Measurements from ENCODE around the gene KLHL41. TPM values are rescaled to one million over a fixed set of nuclear protein-coding genes. Genes with fewer than 3 reads are reported as not detected.
"Not testable (repeated sequence)": the region's sequence is repeated elsewhere in the genome, so short reads cannot be mapped to it uniquely, and the experiment has no call there.

Gene KLHL41
- total RNA-seq, 1 experiment from 2014 or later = 0.07 TPM

GRCh38 chr2:169565686-169566085 is 56.2 kb downstream of the KLHL41 start:
- no TSS peak for BruUV-seq (replicated peaks)
- H3K79me2 ChIP-seq (ENCODE audit: low read length) = peaks cover 12% of the 10 kb centered on the region; the same call in 1 of the 2 replicates
- no peaks in the 10 kb centered on the region for H3F3A ChIP-seq (ENCODE audit: low read length, unreplicated experiment)
- H4K20me1 ChIP-seq (ENCODE audit: low read length) = no peaks in the 10 kb centered on the region
- peaks cover 3% of the 10 kb centered on the region; the same call in 1 of the 2 replicates for H3K36me3 ChIP-seq (ENCODE audit: low read depth, low read length)
- H3K4me2 ChIP-seq (ENCODE audit: low read length) = no peak overlapping the region
- no peak overlapping the region for H3K27ac ChIP-seq (ENCODE audit: low read length)
- no peak overlapping the region for H2AFZ ChIP-seq (ENCODE audit: low read length)
- ChIA-PET CTCF (no interaction called here), POLR2A (ENCODE audit: unreplicated experiment) (no interaction called here)
- H3K27me3 ChIP-seq (ENCODE audit: low read length) = no peaks in the 10 kb centered on the region
- no peak for ATAC-seq
- no peaks in the 10 kb centered on the region for H3K9me2 ChIP-seq (replicated peaks; ENCODE audit: low read length)
- H3K9me3 ChIP-seq (ENCODE audit: low read length) = no peaks in the 10 kb centered on the region
- H3K4me1 ChIP-seq (ENCODE audit: insufficient read depth, low read length) = no peaks in the 10 kb centered on the region; the same call in 1 of the 2 replicates
- intact Hi-C loops (cut with micrococcal nuclease) = no loop called here
- H3K9ac ChIP-seq (ENCODE audit: low read length) = no peak overlapping the region
- DNase-seq = no peak
- TF ChIP-seq EZH2 (IDR thresholded peaks at IDR 0.05; ENCODE audit: low read length, unreplicated experiment) (no peak), EZH2phosphoT487 (IDR thresholded peaks at IDR 0.05; ENCODE audit: borderline replicate concordance, low read length) (no peak), CTCF (conservative IDR thresholded peaks at IDR 0.05; ENCODE audit: low read depth, low read length) (no peak)
- no peak overlapping the region for H3K4me3 ChIP-seq (ENCODE audit: low read length)

GRCh38 chr2:169569948-169570347 is 60.4 kb downstream of the KLHL41 start:
- Histone ChIP-seq H3K79me2 (ENCODE audit: low read length) (peaks cover 42% of the 10 kb centered on the region), H3K36me3 (ENCODE audit: low read depth, low read length) (peaks cover 3% of the 10 kb centered on the region; the same call in 1 of the 2 replicates), H2AFZ (ENCODE audit: low read length) (no peak overlapping the region), H3K4me1 (ENCODE audit: insufficient read depth, low read length) (peaks cover 6% of the 10 kb centered on the region; the same call in 1 of the 2 replicates), H3K4me2 (ENCODE audit: low read length) (peak overlapping the region; percentile 15; the same call in 1 of the 2 replicates), H3K9ac (ENCODE audit: low read length) (no peak overlapping the region), H4K20me1 (ENCODE audit: low read length) (no peaks in the 10 kb centered on the region), H3K9me3 (ENCODE audit: low read length) (no peaks in the 10 kb centered on the region), H3F3A (ENCODE audit: low read length, unreplicated experiment) (no peaks in the 10 kb centered on the region), H3K27me3 (ENCODE audit: low read length) (no peaks in the 10 kb centered on the region), H3K27ac (ENCODE audit: low read length) (no peak overlapping the region), H3K9me2 (replicated peaks; ENCODE audit: low read length) (no peaks in the 10 kb centered on the region), H3K4me3 (ENCODE audit: low read length) (no peak overlapping the region)
- POLR2A ChIA-PET (ENCODE audit: unreplicated experiment) = no interaction called here
- intact Hi-C loops (cut with micrococcal nuclease) = no loop called here
- CTCF ChIA-PET = no interaction called here
- no TSS peak for BruUV-seq (replicated peaks)
- DNase-seq = no peak
- TF ChIP-seq CTCF (conservative IDR thresholded peaks at IDR 0.05; ENCODE audit: low read depth, low read length) (no peak), EZH2phosphoT487 (IDR thresholded peaks at IDR 0.05; ENCODE audit: borderline replicate concordance, low read length) (no peak), EZH2 (IDR thresholded peaks at IDR 0.05; ENCODE audit: low read length, unreplicated experiment) (no peak)
- no peak for ATAC-seq

GRCh38 chr2:169570752-169571151 is 61.2 kb downstream of the KLHL41 start:
- H3K4me1 ChIP-seq (ENCODE audit: insufficient read depth, low read length); H3K9me3 ChIP-seq (ENCODE audit: low read length); H3K4me3 ChIP-seq (ENCODE audit: low read length); H3K9me2 ChIP-seq (replicated peaks; ENCODE audit: low read length); H3K27ac ChIP-seq (ENCODE audit: low read length); H2AFZ ChIP-seq (ENCODE audit: low read length); intact Hi-C loops (cut with micrococcal nuclease); H3K36me3 ChIP-seq (ENCODE audit: low read depth, low read length); DNase-seq; H3K9ac ChIP-seq (ENCODE audit: low read length); CTCF ChIA-PET; H4K20me1 ChIP-seq (ENCODE audit: low read length); ATAC-seq; POLR2A ChIA-PET (ENCODE audit: unreplicated experiment); H3F3A ChIP-seq (ENCODE audit: low read length, unreplicated experiment); H3K27me3 ChIP-seq (ENCODE audit: low read length); BruUV-seq (replicated peaks): not testable (repeated sequence)
- peak overlapping the region; percentile 15; the same call in 1 of the 2 replicates for H3K4me2 ChIP-seq (ENCODE audit: low read length)
- peaks cover 42% of the 10 kb centered on the region for H3K79me2 ChIP-seq (ENCODE audit: low read length)
